ENCODE measurements around the gene KRTAP10-6.
"Not testable (repeated sequence)": the region's sequence is repeated elsewhere in the genome, so short reads cannot be mapped to it uniquely, and the experiment has no call there.

The KRTAP10-6 gene

DNA sequence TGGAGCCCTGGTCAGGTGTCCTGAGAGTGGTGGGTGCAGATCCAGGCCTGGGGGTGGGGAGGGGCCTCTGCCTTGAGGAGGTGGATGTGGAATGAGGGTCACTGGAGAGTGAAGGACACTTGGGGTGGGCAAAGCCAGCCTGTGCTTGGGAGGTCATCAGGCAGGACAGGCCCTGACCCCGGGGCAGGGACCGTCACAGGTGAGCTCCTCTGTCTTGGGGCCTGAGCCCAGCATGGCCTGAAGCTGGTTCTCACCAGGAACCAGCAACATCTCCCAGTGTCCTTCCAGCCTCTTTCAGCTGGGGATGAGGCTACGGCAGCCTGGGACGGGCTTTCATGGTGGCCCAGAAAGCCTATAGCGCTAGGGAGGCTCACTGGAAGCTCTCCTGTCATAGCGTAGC lies 40.2 kb downstream of the KRTAP10-6 start:
- H3K4me3 ChIP-seq (ENCODE audit: low read depth, low read length): no peak overlapping the region
- in situ Hi-C loops (cut with HindIII; ENCODE audit: low sequenced_read_pairs): no loop called here

DNA sequence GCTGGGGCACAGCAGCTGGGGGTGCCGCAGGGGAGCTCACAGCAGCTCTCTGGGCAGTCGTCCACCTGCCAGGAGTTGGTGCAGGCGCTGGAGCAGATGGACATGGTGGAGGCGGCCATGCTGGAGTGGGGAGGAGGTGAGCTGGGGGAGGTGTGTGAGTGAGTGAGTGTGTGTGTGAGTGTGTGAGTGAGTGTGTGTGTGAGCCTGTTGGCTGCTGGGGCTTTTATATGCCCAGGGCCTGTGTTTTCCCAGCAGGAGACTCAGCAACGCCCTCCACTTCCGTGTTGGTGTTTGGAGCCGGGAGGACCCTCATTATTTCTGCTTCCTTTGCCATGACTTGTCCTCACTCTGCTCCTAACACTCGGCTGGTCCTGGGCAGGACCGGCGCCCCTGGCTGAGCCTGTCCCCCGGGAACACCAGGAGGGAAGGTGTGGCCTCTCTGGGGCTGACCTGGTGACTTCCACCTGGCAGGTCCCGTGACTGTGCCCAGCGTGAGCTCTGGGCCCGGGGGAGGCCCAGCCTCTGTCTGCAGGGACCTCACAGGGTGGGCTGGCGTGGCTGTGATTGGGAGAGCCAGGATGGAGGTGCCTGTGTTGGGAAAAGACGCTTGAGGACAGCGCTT lies 40.9 kb downstream of the KRTAP10-6 start, which contains the start of gene KRTAP10-2:
Gene KRTAP10-2, minus strand, starts transcription at position 166 of the 622 bp plus-strand sequence. Its CDS starts 47 bp downstream, at position 119.
- in situ Hi-C loops (cut with HindIII; ENCODE audit: low sequenced_read_pairs): no loop called here
- TF ChIP-seq, protein P1, sequence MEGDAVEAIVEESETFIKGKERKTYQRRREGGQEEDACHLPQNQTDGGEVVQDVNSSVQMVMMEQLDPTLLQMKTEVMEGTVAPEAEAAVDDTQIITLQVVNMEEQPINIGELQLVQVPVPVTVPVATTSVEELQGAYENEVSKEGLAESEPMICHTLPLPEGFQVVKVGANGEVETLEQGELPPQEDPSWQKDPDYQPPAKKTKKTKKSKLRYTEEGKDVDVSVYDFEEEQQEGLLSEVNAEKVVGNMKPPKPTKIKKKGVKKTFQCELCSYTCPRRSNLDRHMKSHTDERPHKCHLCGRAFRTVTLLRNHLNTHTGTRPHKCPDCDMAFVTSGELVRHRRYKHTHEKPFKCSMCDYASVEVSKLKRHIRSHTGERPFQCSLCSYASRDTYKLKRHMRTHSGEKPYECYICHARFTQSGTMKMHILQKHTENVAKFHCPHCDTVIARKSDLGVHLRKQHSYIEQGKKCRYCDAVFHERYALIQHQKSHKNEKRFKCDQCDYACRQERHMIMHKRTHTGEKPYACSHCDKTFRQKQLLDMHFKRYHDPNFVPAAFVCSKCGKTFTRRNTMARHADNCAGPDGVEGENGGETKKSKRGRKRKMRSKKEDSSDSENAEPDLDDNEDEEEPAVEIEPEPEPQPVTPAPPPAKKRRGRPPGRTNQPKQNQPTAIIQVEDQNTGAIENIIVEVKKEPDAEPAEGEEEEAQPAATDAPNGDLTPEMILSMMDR (IDR thresholded peaks at IDR 0.05; ENCODE audit: low read depth, low read length): no peak
- no peak within 1 kb of the TSS for H3K4me3 ChIP-seq (ENCODE audit: low read depth, low read length)
- DNase-seq (ENCODE audit: low read depth, low spot score): no peak

More for the DNA sequence above, 40.2 kb downstream of the KRTAP10-6 start:
- DNase-seq (ENCODE audit: low read depth, low spot score): no peak
- TF ChIP-seq, protein P1 (IDR thresholded peaks at IDR 0.05; ENCODE audit: low read depth, low read length): no peak

DNA sequence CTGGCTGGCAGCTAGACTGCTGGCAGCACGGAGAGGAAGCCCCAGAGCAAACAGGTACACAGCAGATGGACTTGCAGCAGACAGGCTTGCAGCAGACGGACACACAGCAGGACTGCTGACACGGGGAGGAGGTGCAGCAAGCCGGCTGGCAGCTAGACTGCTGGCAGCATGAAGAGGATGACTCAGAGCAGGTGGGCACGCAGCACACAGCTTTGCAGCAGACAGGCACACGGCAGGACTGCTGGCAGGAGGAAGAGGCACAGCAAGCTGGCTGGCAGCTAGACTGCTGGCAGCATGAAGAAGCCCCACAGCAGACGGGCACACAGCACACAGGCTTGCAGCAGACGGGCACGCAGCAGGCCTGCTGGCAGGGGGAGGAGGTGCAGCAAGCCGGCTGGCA lies 41.5 kb downstream of the KRTAP10-6 start:
- TF ChIP-seq, protein P1 (IDR thresholded peaks at IDR 0.05; ENCODE audit: low read depth, low read length): no peak
- DNase-seq (ENCODE audit: low read depth, low spot score): no peak
- no peak overlapping the region for H3K4me3 ChIP-seq (ENCODE audit: low read depth, low read length)
- in situ Hi-C loops (cut with HindIII; ENCODE audit: low sequenced_read_pairs): no loop called here

DNA sequence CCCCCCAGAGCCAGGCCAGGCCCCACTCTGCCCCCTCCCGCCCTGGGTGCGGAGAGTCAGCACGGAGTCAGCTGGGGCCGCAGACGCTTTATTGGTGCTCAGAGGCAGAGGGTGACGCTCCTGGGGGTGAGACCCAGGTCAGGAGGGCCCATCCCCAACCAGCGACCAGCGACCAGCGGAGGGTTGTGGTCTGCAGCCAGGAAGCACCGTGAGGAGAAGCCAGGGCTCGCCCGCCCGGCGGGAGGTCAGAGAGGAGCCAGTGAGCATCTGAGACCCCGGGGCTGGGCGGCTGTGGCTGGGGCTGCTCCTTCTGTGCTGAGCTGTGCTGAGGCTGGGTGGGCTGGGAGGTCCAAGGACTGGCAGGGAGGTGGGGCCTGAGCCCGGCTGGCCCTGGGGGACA lies 42.0 kb downstream of the KRTAP10-6 start:
- H3K4me3 ChIP-seq (ENCODE audit: low read depth, low read length); in situ Hi-C loops (cut with HindIII; ENCODE audit: low sequenced_read_pairs); DNase-seq (ENCODE audit: low read depth, low spot score): not testable (repeated sequence)

DNA sequence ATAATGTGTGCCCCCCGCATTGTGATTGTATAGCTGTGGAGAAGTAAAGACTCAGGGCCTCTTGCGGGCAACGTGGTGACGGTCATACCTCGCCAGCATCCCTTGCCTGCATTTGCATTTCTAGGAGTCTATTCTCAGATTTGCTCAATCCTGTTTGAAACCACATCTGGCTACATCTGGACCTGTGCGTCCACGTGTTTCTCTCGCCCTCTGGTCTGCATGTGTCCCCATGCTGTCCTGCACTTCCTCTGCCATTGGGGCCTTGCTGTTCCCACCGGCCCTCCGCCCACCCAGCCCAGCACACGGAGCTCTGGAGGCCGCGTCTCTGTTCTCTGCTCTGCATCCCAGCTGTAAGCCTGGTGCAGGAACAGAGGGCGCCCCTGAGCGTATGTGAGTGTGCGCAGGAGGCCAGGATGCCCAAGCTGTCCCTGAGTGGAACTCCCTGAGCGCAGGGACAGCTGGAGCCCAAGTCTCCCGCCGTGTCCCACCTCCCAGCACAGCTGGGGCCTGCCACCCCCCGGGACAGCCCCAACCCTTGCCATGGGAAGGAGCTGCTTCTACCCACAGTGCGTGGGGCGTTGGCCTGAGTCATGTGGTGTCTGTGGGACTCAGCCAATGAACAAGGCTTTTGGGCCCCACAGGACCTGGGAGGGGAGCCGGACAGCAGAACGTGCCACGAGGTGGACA lies 42.6 kb downstream of the KRTAP10-6 start:
- TF ChIP-seq, protein P1 (IDR thresholded peaks at IDR 0.05; ENCODE audit: low read depth, low read length): no peak
- DNase-seq (ENCODE audit: low read depth, low spot score): no peak
- H3K4me3 ChIP-seq (ENCODE audit: low read depth, low read length): no peak overlapping the region
- in situ Hi-C loops (cut with HindIII; ENCODE audit: low sequenced_read_pairs): no loop called here

DNA sequence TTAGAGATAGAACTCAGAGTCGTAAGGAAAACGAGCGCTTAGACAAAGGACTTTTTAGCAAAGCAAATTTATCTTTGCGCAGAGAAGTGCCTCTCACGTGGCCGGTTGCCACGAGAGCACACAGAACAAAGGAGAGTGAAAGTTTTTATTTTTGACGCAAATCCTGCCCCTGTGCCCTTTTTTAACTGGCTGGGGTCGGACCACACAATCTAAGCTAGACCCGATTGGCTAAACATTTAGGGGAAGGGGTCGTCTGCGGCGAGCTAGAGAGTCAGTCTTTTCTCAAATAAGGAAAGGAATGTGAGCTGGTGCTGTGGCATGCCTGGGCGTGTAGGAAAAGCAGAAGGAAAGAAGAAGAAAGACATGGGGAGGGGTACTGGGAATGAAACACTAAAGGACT lies 43.4 kb downstream of the KRTAP10-6 start:
- H3K4me3 ChIP-seq (ENCODE audit: low read depth, low read length): no peak overlapping the region
- no peak for DNase-seq (ENCODE audit: low read depth, low spot score)
- TF ChIP-seq, protein P1 (IDR thresholded peaks at IDR 0.05; ENCODE audit: low read depth, low read length): no peak
- in situ Hi-C loops (cut with HindIII; ENCODE audit: low sequenced_read_pairs): no loop called here

DNA sequence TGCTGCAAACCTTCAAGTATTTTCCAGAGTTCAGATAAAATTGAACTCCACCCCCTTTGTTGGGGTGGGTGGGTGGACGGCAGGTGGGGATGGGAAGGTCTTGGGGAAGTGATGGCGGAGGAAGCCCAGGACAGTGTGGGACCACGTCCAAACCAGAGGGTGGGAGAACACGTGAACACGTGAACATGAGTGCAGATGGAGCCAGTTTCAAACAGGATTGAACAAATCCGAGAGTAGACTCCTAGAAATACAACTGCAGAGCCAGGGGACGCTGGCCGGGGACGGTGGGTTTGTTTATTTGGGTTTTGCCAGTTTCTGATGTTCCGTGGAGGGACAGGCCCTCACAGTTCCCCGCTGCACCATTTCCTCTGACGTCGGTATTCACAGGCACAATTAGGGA lies 43.9 kb downstream of the KRTAP10-6 start:
- in situ Hi-C loops (cut with HindIII; ENCODE audit: low sequenced_read_pairs): no loop called here
- no peak overlapping the region for H3K4me3 ChIP-seq (ENCODE audit: low read depth, low read length)
- no peak for DNase-seq (ENCODE audit: low read depth, low spot score)
- TF ChIP-seq, protein P1 (IDR thresholded peaks at IDR 0.05; ENCODE audit: low read depth, low read length): no peak

Data from astrocyte of the spinal cord (primary cell).